GM12801 (cell line): ENCODE results near the gene OTOG.

Experiments used
- TF ChIP-seq, protein P1 (sequence below): IDR thresholded peaks from one replicate; pipeline ENCODE4 v1.5.1; 2011; ENCODE audit warnings: control low read depth; ENCODE audit not compliant: insufficient read length; ENCODE audit errors: extremely low read depth

The OTOG gene

DNA sequence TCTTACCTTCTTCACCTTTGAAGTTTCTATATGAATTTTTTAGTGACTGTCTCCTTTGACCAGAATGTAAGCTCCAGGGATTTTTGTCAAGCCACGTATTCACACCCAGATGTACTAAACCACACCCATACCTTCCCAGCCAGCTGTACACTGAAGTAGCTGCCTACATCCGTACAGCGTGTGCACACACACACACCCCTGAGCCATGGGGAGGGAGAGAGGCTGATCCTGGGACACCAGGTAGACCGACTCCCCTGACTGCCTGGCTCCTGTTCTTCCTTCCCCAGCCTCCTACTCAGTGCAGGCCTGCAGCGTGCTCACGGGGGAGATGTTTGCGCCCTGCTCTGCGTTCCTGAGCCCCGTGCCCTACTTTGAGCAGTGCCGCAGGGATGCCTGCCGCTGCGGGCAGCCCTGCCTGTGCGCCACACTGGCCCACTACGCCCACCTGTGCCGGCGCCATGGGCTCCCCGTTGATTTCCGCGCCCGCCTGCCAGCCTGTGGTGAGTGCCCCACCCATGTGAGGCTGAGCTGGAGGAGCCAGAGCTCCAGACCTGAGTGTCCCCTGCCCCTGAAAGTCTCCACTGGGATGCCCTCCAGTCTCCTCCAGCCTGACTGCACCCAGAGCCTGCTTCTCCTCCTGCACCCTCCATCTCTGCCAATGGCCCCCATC is 25.9 kb downstream of the OTOG start:
- TF ChIP-seq, protein P1, sequence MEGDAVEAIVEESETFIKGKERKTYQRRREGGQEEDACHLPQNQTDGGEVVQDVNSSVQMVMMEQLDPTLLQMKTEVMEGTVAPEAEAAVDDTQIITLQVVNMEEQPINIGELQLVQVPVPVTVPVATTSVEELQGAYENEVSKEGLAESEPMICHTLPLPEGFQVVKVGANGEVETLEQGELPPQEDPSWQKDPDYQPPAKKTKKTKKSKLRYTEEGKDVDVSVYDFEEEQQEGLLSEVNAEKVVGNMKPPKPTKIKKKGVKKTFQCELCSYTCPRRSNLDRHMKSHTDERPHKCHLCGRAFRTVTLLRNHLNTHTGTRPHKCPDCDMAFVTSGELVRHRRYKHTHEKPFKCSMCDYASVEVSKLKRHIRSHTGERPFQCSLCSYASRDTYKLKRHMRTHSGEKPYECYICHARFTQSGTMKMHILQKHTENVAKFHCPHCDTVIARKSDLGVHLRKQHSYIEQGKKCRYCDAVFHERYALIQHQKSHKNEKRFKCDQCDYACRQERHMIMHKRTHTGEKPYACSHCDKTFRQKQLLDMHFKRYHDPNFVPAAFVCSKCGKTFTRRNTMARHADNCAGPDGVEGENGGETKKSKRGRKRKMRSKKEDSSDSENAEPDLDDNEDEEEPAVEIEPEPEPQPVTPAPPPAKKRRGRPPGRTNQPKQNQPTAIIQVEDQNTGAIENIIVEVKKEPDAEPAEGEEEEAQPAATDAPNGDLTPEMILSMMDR, result no peak

DNA sequence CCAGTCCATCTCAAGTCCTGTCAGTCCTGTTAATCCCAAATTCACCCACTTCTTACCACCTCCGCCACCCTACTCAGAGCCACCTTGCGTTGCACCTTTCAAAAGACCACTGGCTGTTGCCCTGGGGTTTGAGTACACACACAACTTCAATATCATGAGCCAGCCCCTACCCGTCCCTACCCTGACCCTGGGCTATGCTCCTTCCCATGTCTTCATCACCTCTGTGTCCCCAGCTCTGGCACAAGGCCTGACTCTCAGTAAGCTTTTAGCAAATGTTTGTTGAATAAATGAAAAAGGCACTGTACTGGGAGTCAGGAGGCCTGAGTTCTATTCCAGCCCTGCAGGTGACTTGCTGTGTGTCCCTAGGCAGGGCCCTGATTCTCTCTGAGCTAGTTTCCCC is 26.5 kb downstream of the OTOG start:
- TF ChIP-seq, protein P1, result no peak

GRCh38 chr11:17574141-17575091 is 27.4 kb downstream of the OTOG start:
- TF ChIP-seq, protein P1, result no peak

DNA sequence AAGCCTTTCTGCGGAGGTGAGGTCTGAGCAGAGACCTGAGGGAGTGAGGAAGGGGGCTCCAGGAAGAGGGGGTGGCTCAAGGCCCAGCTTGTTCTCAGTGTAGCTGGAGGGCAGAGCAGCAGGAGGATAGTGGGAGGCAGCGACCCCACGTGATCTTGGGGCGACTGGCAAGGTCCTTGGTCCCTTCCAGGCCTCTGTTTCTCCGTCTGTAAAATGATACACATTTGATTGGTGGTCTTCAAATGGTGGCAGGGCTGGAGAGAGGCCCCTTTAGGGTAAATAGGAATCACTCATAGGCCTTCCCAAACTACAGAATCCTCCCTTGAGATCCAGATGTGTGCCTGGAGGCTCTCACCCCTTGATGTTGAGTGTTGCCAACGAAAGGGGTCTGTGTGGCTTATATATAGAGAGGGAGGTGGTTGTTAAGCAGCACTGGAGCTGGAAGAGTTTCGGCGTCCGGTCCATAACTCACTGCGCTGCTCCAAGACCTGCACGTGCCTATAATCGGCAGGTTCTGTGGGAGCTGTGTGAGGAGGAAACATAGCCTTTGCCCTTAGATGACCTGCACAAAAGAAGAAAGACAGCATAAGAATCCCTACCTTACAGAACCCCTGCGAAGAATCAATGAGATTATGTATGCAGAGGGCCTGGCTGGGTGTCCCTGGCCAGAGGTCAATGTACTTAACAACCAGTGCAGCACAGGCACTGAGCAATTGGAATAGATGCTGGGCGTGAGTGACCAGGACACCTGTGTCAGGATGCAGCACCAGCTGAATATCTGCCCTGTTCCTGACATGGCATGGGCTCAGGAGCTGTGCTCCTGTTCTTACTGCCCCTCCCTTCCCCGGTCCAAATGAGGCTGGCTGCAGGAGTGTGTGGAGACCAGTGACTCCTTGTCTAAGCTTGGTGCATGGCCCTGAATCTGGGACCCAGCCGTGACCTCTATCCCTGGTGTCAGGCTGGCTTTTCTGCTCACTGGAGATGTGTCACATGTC is 28.7 kb downstream of the OTOG start:
- TF ChIP-seq, protein P1, result no peak

DNA sequence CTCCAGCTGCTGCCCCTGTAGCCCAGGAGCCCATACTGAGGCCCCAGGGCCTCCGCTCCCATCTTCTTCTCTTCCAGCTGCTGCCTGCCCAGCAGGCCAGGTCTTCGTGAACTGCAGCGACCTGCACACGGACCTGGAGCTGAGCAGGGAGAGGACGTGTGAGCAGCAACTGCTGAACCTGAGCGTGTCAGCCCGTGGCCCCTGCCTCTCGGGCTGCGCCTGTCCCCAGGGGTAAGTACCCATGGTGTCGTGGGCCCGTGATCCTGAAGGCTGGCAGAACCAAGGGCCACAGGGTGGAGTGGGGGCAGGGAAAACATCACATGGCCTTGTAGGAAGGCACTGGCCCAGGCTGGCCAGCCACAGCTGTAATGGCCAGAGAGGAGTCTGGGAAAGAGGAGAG is 31.2 kb downstream of the OTOG start:
- TF ChIP-seq, protein P1, result no peak

DNA sequence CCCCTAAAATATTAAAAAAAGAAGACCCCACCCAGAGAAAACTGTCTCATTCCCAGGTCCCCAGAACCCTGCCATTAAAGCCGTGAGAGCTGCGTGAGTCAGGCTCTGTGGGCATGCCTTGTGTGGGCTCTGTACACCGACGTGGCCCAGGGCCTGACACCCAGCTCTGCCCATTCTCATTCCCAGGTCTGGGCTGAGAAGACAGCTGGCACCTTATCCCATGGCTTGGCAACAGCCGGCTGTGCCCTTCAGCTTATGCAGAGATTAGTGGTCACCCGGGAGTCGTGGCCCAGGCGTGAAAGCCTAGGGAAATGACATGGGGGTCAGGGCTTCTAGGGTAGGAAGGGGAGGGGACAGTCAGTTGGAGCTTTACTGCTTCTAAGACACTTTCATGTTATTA is 31.9 kb downstream of the OTOG start:
- TF ChIP-seq, protein P1, result no peak

DNA sequence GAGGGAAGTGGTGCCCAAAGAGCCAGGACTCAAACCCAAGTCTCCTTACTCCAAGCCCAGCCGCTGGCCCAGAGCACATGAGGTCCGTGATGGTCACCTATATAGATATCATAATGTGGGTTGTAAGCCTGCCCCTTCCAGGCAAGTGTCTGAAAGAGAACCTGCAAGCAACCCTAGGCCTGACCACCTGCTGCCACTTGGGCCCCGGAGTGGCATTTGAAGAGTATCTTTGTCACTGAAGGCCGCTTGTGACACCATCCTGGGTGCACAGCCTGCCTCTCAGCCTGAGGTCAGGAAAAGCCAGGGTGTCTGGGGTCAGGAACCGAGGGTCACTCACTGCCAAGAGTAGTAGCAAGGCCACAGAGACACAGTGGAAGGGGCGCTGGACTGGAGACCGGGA is 32.4 kb downstream of the OTOG start:
- TF ChIP-seq, protein P1, result no peak
